ENCODE measurements around the gene CST7. TPM values are rescaled to one million over a fixed set of nuclear protein-coding genes. Genes with fewer than 3 reads are reported as not detected.

CST7 gene
- total and polyA plus RNA-seq, 2 of the 13 experiments (the other 11 are each of a cell fraction or from before 2014, with no cell fraction given), result not detected

- ATAC-seq, result peak; percentile 57
- H3K79me2 ChIP-seq (ENCODE audit: insufficient read depth, low read length), result peaks cover 54% of the 10 kb centered on the region
- H3K4me3 ChIP-seq (replicated peaks in 1 of 3; ENCODE audit: insufficient read depth in 1 of 3, low read depth in 2 of 3, low read length in 3 of 3), result peak overlapping the region; percentile 75 to 88 (median 85)
- H3K9me3 ChIP-seq (ENCODE audit: low read length), result no peaks in the 10 kb centered on the region
- in situ Hi-C loops (cut with HindIII; ENCODE audit: extremely low pct_ligation_motif_present, low pct_unique_long_range_greater_than_20kb), result loop anchor here (5.0 to 10.0 kb wide), 2 partner anchors 205 to 303 kb away; partner anchors contain the start of gene ENTPD6
- H3K27me3 ChIP-seq (ENCODE audit: control insufficient read depth in 1 of 2, insufficient read depth in 2 of 2, low read length in 2 of 2), result peaks cover 1 to 7% of the 10 kb centered on the region in 2 experiments; a peak in 1 of 5 replicates
- intact Hi-C loops (cut with micrococcal nuclease; ENCODE audit: unreplicated experiment), result loop anchor here (5.0 to 10.0 kb wide), 2 partner anchors 300 to 403 kb away; partner anchors contain the start of gene ABHD12
- H3K4me1 ChIP-seq (ENCODE audit: insufficient read depth, low read length), result peaks cover 74% of the 10 kb centered on the region
- BruUV-seq (replicated peaks), result no TSS peak
- H4K20me1 ChIP-seq (ENCODE audit: insufficient read depth, low read length), result no peaks in the 10 kb centered on the region; the same call in 1 of the 2 replicates
- no peak for DNase-seq (ENCODE audit: low spot score)
- H2AFZ ChIP-seq (ENCODE audit: low read length), result no peak overlapping the region
- WGBS (ENCODE audit: low lambda C conversion rate), result under 1% methylated on average over 30 of the region's 36 CpGs
- H3K27ac ChIP-seq (ENCODE audit: extremely low read length, insufficient read depth, low read length), result peak overlapping the region; percentile 67
- peak overlapping the region; percentile 97 for H3K4me2 ChIP-seq (ENCODE audit: low read depth, low read length)
- no peak for FAIRE-seq
- H3K9ac ChIP-seq (ENCODE audit: insufficient read depth, low read depth, low read length), result peak overlapping the region; percentile 78
- ChIA-PET CTCF (ENCODE audit: low intra/inter-chr PET ratio, low total read pairs) (interaction anchor here (3.9 to 6.9 kb wide), 2 partner anchors 73 to 85 kb away, joined by 35 to 138 read pairs; no protein-coding TSS in a partner anchor), POLR2A (interaction anchor here (1.0 to 1.9 kb wide), 4 partner anchors 65 to 256 kb away, joined by 3 to 6 read pairs (median 4); partner anchors contain the start of genes ACSS1 and PYGB)
- H3K36me3 ChIP-seq (replicated peaks in 1 of 2; ENCODE audit: control insufficient read depth in 1 of 2, insufficient read depth in 2 of 2, low read length in 2 of 2), result no peaks in the 10 kb centered on the region
- TF ChIP-seq, protein P1, sequence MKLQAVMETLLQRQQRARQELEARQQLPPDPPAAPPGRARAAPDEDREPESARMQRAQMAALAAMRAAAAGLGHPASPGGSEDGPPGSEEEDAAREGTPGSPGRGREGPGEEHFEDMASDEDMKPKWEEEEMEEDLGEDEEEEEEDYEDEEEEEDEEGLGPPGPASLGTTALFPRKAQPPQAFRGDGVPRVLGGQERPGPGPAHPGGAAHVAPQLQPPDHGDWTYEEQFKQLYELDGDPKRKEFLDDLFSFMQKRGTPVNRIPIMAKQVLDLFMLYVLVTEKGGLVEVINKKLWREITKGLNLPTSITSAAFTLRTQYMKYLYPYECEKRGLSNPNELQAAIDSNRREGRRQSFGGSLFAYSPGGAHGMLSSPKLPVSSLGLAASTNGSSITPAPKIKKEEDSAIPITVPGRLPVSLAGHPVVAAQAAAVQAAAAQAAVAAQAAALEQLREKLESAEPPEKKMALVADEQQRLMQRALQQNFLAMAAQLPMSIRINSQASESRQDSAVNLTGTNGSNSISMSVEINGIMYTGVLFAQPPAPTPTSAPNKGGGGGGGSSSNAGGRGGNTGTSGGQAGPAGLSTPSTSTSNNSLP (IDR thresholded peaks at IDR 0.05; ENCODE audit: low read depth, low read length), result no peak
- TF ChIP-seq, protein P2, sequence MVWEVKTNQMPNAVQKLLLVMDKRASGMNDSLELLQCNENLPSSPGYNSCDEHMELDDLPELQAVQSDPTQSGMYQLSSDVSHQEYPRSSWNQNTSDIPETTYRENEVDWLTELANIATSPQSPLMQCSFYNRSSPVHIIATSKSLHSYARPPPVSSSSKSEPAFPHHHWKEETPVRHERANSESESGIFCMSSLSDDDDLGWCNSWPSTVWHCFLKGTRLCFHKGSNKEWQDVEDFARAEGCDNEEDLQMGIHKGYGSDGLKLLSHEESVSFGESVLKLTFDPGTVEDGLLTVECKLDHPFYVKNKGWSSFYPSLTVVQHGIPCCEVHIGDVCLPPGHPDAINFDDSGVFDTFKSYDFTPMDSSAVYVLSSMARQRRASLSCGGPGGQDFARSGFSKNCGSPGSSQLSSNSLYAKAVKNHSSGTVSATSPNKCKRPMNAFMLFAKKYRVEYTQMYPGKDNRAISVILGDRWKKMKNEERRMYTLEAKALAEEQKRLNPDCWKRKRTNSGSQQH (CRISPR knock-in tag; IDR thresholded peaks at IDR 0.05; ENCODE audit: low read depth), result no peak; the same call in 1 of the 2 replicates
- TF ChIP-seq ZNF782 (CRISPR knock-in tag; IDR thresholded peaks at IDR 0.05; ENCODE audit: borderline replicate concordance) (no peak), REXO4 (CRISPR knock-in tag; IDR thresholded peaks at IDR 0.05; ENCODE audit: borderline replicate concordance) (0 out of 2 replicates have a peak, but pooled peaks have one; percentile 31), PREB (CRISPR knock-in tag; IDR thresholded peaks at IDR 0.05) (0 out of 2 replicates have a peak, but pooled peaks have one; percentile 12), PRDM10 (CRISPR knock-in tag; IDR thresholded peaks at IDR 0.05; ENCODE audit: low read depth) (0 out of 2 replicates have a peak, but pooled peaks have one; percentile 4), ZMYM4 (CRISPR knock-in tag; IDR thresholded peaks at IDR 0.05) (no peak), SRSF4 (IDR thresholded peaks at IDR 0.05; ENCODE audit: low read depth, low read length, poor library complexity, severe bottlenecking) (no peak), GATAD1 (CRISPR knock-in tag; IDR thresholded peaks at IDR 0.05) (no peak), HMG20A (CRISPR knock-in tag; IDR thresholded peaks at IDR 0.05; ENCODE audit: borderline replicate concordance) (no peak), PHF8 (CRISPR knock-in tag; IDR thresholded peaks at IDR 0.05) (no peak), RBM22 (optimal IDR thresholded peaks at IDR 0.05; ENCODE audit: low read length) (no peak), ZNF790 (CRISPR knock-in tag; IDR thresholded peaks at IDR 0.05; ENCODE audit: borderline replicate concordance) (peak; percentile 95), ZNF569 (CRISPR knock-in tag; IDR thresholded peaks at IDR 0.05; ENCODE audit: borderline replicate concordance) (no peak), SP2 (CRISPR knock-in tag; IDR thresholded peaks at IDR 0.05) (no peak)
Observed at GRCh38 chr20:24991897-24992486, 42.9 kb downstream of the CST7 start.

All from HepG2 (cell line).